ENCODE measurements around the gene DNAAF5.
"Not testable (repeated sequence)": the region's sequence is repeated elsewhere in the genome, so short reads cannot be mapped to it uniquely, and the experiment has no call there.

DNAAF5 gene

DNA sequence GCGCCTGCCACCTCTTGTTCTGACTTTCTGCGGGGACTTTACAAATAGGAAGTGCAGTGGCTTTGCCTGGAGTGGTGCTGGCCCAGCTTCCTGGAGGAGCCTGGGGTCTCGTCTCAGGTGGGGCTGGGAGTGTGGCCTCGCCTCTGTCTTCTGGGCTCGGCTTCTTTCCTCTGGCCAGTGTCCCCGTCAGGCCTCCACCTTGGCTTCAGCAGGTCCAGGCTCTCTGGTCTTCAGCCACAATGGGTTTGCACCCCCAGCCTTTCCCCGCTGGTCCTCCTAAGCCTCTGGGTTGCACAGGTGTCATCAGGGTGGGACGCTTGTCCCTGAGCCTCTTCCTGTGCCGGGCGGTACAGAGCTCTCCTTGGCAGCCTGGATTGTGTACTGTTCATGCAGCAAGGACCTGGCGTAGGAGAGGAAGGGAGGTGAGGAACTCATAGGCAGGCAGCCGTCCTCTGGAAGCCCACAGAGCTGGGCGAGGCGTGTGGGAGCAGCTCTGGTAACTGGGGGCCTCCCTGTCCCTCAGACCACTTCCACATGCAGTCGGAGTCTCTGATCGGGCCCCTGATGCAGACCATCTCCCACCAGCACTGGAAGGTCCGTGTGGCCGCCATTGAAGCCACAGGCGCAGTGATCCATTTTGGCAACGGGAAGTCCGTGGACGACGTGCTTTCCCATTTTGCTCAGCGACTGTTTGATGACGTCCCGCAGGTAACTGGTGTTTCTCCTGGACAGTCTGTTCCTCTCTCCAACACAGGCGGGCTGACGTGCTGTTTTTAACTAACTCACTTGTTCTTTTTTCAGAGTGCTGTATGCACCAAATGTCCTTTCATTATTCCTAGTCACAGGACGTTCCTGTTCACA lies 2.9 kb downstream of the DNAAF5 start:
- no peak for DNase-seq (ENCODE audit: low read depth in 3 of 3)

DNA sequence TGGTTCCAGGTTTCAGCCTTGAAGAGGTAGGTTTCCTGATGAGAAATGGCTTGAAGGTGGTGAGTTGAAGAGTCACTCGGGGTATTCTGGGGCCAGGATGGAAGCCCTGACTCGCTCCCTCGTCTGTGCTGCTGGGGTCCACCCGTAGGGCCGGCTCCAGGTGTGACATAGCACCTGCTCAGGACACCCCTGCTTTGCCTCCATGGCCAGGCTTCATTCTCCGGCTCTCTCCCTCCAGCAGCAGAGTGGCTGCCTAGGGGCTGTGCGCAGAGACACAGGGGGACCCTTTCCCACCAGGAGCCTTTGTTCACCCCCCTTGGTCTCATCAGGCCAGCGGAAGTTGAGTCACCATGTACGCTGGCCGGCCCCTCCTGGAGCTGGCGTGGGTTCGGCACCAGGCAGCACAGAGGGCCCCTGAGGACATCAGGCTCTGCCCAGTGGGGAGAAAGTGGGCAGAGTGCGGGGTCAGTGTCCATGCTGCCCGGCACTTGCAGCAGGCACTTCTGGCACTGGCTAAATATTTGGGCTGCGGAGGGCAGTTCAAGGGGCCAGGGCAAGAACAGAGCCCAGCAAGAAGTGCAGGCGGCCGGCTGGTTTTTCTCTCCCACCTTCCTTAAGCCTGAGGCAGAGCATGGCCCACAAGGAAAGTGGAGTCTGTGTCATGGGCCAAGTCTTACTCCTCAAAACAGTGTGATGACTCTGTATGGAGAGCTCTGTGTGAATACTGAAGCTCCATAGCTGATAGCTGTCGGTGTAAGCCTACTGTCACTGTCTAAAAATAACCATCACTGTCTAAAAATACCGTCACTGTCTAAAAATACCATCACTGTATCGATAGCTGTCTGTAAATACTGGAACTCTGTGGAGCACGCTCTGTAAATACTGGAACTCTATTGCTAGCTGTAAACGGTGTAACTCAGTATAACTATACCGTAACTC lies 4.3 kb downstream of the DNAAF5 start:
- DNase-seq (ENCODE audit: low read depth in 3 of 3) = no peak

DNA sequence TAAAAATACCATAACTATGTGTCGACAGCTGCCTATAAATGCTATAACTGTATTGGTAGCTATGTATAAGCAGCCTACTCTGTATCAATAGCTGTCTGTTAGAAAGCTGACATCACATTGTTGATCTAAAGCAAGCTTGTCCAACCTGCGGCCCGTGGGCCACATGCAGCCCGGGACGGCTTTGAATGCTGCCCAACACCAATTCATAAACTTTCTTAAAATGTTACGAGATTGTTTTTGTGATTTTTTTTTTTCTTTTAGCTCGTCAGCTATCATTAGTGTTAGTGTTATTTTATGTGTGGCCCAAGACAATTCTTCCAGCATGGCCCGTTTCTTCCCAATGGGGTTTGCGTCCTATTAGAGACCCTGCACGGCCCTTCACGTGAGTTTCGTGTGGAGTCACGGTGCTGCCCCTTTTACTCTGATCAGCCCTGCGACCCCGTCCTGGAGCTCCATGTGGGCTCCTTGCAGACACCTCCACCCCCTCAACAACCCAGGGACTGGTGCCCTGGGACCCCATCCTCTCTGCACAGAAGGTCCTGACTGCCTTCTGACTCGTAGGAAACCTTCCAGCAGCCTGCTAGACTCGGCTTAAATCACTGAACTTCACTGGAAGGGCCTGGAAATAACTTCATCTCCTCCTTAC lies 5.1 kb downstream of the DNAAF5 start:
- DNase-seq (ENCODE audit: low read depth in 3 of 3) = no peak

- DNase-seq (ENCODE audit: low read depth in 3 of 3) = no peak
These were observed 5.6 kb downstream of the DNAAF5 start for GRCh38 chr7:732094-732541.

DNA sequence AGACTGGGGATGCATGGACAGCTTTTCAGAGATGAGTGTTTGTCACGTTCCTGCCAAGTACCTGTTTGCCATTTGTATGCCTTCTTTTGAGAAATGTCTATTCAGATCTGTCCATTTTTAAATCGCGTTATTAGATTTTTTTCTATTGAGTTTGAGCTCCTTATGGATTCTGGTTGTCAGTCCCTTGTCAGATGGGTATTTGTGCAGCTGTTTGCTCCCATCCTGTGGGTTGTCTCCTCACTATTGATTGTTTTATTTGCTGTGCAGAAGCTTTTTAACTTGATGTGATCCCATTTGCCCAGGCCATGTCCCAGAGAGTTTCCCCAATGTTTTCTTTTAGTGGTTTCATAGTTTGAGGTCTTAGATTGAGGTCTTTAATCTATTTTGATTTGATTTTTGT lies 6.1 kb downstream of the DNAAF5 start:
- no peak for DNase-seq (ENCODE audit: low read depth in 3 of 3)

GRCh38 chr7:734214-734613 lies 7.7 kb downstream of the DNAAF5 start:
- DNase-seq (ENCODE audit: low read depth in 3 of 3) = no peak

DNA sequence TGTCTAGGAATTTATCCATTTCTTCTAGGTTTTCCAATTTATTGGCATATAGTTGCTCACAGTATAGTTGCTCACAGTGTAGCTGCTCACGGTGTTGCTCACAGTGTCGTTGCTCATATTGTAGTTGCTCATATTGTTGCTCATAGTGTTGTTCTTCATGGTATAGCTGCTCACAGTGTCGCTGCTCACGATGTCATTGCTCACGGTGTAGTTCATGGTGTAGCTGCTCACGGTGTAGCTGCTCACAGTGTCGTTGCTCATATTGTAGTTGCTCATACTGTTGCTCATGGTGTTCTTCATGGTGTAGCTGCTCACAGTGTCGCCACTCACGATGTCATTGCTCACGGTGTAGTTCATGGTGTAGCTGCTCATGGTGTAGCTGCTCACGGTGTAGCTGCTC lies 8.3 kb downstream of the DNAAF5 start:
- no peak for DNase-seq (ENCODE audit: low read depth in 3 of 3)

GRCh38 chr7:738241-738640 lies 11.7 kb downstream of the DNAAF5 start:
- no peak for DNase-seq (ENCODE audit: low read depth in 3 of 3)

- DNase-seq (ENCODE audit: low read depth in 3 of 3) = no peak
These were observed 12.4 kb downstream of the DNAAF5 start for GRCh38 chr7:738723-739454.

DNA sequence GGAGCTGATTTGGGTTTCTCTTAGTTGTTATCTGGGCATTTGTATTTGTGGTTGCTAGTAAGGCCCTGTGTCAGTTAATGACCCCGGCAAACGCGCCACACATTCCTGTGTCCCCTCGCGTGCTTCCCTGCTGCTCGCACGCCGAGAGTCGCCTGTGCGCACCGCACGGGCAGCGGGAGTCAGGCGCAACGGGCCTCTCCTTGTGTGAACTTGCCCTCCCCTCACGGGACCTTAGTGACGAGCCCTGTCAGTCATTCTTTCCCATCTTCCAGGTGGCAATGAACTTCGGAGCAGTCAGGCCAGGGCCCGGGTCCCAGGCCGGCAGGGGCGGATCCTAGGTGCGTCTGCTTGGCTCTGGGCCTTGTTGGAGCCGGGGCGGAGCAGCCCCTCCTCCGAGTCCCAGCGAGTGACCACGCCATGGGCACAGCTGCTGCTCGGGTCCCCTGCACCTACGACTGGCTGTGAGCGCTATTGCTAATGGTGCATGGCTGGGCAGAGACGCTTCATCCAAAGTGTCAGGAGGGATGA lies 13.0 kb downstream of the DNAAF5 start:
- no peak for DNase-seq (ENCODE audit: low read depth in 3 of 3)

DNA sequence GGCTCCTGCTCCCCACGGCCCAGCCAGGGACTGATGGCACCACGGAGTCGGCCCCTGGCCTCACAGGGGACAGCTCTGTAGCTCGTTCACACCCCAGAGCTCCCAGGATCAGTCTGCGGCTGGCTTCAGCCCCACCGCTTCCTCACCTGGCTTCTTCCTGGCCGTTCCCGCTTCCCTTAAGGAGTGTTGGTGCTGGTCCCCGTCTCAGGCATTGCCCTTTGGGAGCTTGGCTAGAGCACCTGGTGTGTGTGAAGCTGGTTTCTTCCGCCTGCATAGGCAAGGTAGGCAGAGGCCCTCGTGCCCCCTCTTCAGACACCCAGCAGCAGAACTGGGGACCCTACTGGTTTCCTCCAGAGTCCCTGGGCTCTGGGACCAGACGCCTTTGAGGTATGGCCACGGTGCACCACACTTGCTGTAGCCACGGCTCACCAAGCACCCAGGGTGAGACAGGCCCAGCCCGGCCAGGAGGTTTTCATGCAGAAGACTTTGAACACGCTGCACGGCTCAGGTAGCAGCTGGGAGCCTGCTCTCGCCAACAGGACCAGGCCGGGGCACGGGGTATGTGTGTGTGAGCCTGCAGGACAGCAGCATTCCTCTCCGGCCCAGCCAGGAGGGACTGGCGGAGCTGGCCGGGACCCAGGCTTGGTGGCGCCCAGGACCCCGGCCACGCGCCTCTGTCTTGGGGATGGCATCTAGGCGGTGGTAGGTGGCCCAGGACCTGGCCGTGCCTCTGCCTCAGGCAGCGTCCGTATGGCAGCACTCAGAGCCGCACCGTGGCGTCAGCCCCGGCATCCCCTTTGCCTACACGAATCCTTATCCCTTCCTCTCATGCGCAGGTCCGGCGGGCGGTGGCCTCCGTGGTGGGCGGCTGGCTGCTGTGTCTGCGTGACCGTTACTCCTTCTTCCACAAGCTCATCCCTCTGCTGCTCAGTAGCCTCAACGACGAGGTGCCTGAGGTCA lies 13.8 kb downstream of the DNAAF5 start:
- DNase-seq (ENCODE audit: low read depth in 3 of 3) = no peak

GRCh38 chr7:741191-741671 lies 14.7 kb downstream of the DNAAF5 start:
- DNase-seq (ENCODE audit: low read depth in 3 of 3) = no peak

DNA sequence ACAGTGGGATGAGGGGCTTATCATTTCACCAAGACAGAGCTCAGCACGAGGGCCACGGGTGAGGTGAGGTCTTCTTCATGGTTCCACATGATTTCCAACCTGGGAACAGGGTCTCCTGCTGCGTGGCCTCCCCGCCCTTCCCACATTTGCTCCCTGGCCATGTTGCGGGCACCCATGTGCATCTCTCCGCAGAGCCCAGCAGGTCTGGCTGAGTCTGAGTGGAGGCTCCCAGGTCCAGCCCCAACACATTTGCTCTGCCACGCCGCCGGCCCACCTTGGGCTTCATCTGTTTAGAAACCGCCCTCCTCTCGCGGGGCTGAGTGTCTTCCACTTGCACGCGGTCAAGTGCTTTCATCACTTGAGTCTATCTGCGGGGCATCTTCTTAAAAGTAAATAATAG lies 15.4 kb downstream of the DNAAF5 start:
- DNase-seq (ENCODE audit: low read depth in 3 of 3) = no peak

- no peak for DNase-seq (ENCODE audit: low read depth in 3 of 3)
These were observed 16.3 kb downstream of the DNAAF5 start for GRCh38 chr7:742791-743190.

- not testable (repeated sequence) for DNase-seq (ENCODE audit: low read depth in 3 of 3)
These were observed 17.0 kb downstream of the DNAAF5 start for GRCh38 chr7:743341-744127.

DNA sequence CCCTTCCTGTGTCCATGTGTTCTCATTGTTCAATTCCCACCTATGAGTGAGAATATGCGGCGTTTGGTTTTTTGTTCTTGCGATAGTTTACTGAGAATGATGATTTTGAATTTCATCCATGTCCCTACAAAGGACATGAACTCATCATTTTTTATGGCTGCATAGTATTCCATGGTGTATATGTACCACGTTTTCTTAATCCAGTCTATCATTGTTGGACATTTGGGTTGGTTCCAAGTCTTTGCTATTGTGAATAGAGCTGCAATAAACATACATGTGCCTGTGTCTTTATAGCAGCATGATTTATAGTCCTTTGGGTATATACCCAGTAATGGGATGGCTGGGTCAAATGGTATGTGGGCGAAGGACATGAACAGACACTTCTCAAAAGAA lies 17.6 kb downstream of the DNAAF5 start:
- not testable (repeated sequence) for DNase-seq (ENCODE audit: low read depth in 3 of 3)

- DNase-seq (ENCODE audit: low read depth in 3 of 3) = no peak
These were observed 18.4 kb downstream of the DNAAF5 start for GRCh38 chr7:744854-745430.

DNA sequence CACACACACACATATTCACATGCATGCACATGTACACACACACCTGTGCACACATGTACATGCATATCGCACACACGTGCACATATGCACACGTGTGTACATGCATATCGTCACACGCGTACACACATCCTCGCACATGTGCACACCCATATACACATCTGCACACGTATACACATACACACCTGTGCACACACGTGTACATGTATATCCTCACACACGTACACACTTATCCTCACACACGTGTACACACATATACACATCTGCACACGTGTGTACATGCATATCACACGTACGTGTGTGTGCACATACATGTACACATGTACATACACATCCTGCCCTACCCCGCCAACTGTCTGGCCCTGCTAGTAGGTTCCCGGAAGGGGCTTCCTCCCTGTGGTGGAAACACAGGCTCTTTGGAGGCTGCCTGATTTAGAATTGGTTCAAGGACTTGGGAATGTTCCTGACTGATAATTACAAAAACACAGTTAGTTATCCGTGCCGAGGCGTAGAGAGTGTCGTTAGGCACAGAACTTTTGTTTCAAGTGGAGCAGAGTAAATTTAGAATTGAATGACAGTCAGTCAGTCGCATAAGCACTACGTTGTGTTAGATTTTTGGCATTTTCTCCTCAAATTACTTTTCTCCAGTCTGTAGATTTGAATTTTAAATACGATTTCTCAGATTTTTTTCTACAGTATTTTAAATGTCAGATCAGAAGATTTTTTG lies 19.1 kb downstream of the DNAAF5 start:
- no peak for DNase-seq (ENCODE audit: low read depth in 3 of 3)

Data from stimulated activated CD4-positive, alpha-beta T cell treated with anti-CD3 and anti-CD28 coated beads, TNF-alpha, amount 100 ng/mL, for 24 hours (primary cell).